ENCODE measurements around the gene SMIM1. TPM values are rescaled to one million over a fixed set of nuclear protein-coding genes. Genes with fewer than 3 reads are reported as not detected.

Gene SMIM1
- total and polyA plus RNA-seq, 2 experiments from 2014 or later: 3.2 to 7.2 TPM

- H3K36me3 Mint-ChIP-seq (ENCODE audit: low read depth): no peaks in the 10 kb centered on the region
- Histone ChIP-seq H3F3A (replicated peaks; ENCODE audit: low read depth) (peaks cover 6% of the 10 kb centered on the region; the same call in 1 of the 2 replicates), H3K27me3 (ENCODE audit: insufficient read depth) (no peaks in the 10 kb centered on the region), H3K79me2 (replicated peaks; ENCODE audit: insufficient read depth) (no peaks in the 10 kb centered on the region), H3K4me3 (peak overlapping the region; percentile 64; the same call in 1 of the 2 replicates), H3K4me2 (peak overlapping the region; percentile 90; the same call in 1 of the 2 replicates), H3K9me2 (ENCODE audit: insufficient read depth) (no peaks in the 10 kb centered on the region), H3K36me3 (ENCODE audit: insufficient read depth) (no peaks in the 10 kb centered on the region), H3K27ac (ENCODE audit: low read depth) (no peak overlapping the region), H3K4me1 (ENCODE audit: insufficient read depth) (peaks cover 13% of the 10 kb centered on the region; the same call in 1 of the 2 replicates), H2AFZ (no peak overlapping the region), H4K20me1 (replicated peaks; ENCODE audit: insufficient read depth) (no peaks in the 10 kb centered on the region; the same call in 1 of the 2 replicates)
- DNase-seq (ENCODE audit: low spot score) (no peak), ATAC-seq (no peak)
- H3K9me3 Mint-ChIP-seq: no peaks in the 10 kb centered on the region
- TF ChIP-seq ETS1 (IDR thresholded peaks at IDR 0.05) (no peak), EZH2phosphoT487 (IDR thresholded peaks at IDR 0.05; ENCODE audit: unreplicated experiment) (no peak), CREB1 (CRISPR knock-in tag; IDR thresholded peaks at IDR 0.05; ENCODE audit: low read depth) (no peak), ZNF114 (CRISPR knock-in tag; IDR thresholded peaks at IDR 0.05) (no peak), ZNF462 (CRISPR knock-in tag; IDR thresholded peaks at IDR 0.05) (no peak), ZNF331 (CRISPR knock-in tag; IDR thresholded peaks at IDR 0.05; ENCODE audit: low read depth) (no peak), REST (IDR thresholded peaks at IDR 0.05; ENCODE audit: unreplicated experiment) (no peak), NANOG (IDR thresholded peaks at IDR 0.05; ENCODE audit: borderline replicate concordance) (no peak), JUNB (IDR thresholded peaks at IDR 0.05; ENCODE audit: unreplicated experiment) (no peak), STAT1 (IDR thresholded peaks at IDR 0.05; ENCODE audit: unreplicated experiment) (no peak), POLR2AphosphoS5 (IDR thresholded peaks at IDR 0.05; ENCODE audit: low read depth) (no peak), EZH2 (IDR thresholded peaks at IDR 0.05; ENCODE audit: low read depth, unreplicated experiment) (no peak), CTCF (conservative IDR thresholded peaks at IDR 0.05; ENCODE audit: low read depth in 2 of 2) (no peak)
- H3K27ac Mint-ChIP-seq: no peak overlapping the region
- peaks cover 19% of the 10 kb centered on the region for H3K4me1 Mint-ChIP-seq
- H3K27me3 Mint-ChIP-seq (ENCODE audit: insufficient read depth, low read depth, poor library complexity): peaks cover 14% of the 10 kb centered on the region
- peak overlapping the region; percentile 61; the same call in 2 of the 3 replicates for H3K4me3 Mint-ChIP-seq
These were observed 1.2 kb downstream of the SMIM1 start for GRCh38 chr1:3773572-3774275.

Data from GM23338 (cell line).